GM23338 (cell line): ENCODE measurements around the gene PAEP. TPM values are rescaled to one million over a fixed set of nuclear protein-coding genes. Genes with fewer than 3 reads are reported as not detected.

Experiments
- ATAC-seq: fragments of 200-7000 bp; cut with Tn5 transposase; 3 replicates; pipeline ENCODE4 v1.9.1; 2020
- DNase-seq: peaks from one replicate; pipeline ENCODE4 v3.0.0-alpha.2; 2015; ENCODE audit warnings: low spot score
- H2AFZ ChIP-seq: fragments of 200-600 bp; sonication (generic); 2 replicates; pipeline ENCODE4 v1.8.0; 2016; ENCODE audit warnings: antibody characterized with exemption, mild to moderate bottlenecking, moderate library complexity
- H3F3A ChIP-seq: fragments of 200-600 bp; sonication (generic); replicated peaks from 2 replicates; pipeline ENCODE4 v1.8.0; 2017; ENCODE audit warnings: antibody characterized with exemption, mixed run types, low read depth
- H3K27ac ChIP-seq: fragments of 200-600 bp; sonication (generic); 2 replicates; pipeline ENCODE4 v1.6.1; 2016; ENCODE audit warnings: low read depth
- H3K27me3 ChIP-seq: fragments of 200-600 bp; sonication (generic); 2 replicates; pipeline ENCODE4 v1.8.0; 2016; ENCODE audit warnings: mild to moderate bottlenecking, mixed run types, moderate library complexity; ENCODE audit not compliant: insufficient read depth
- H3K36me3 ChIP-seq: fragments of 200-600 bp; sonication (generic); 2 replicates; pipeline ENCODE4 v1.8.0; 2016; ENCODE audit warnings: mild to moderate bottlenecking; ENCODE audit not compliant: insufficient read depth
- H3K4me1 ChIP-seq: fragments of 200-600 bp; sonication (generic); 2 replicates; pipeline ENCODE4 v1.8.0; 2016; ENCODE audit warnings: mild to moderate bottlenecking, moderate library complexity; ENCODE audit not compliant: insufficient read depth
- H3K4me2 ChIP-seq: fragments of 200-600 bp; sonication (generic); 2 replicates; pipeline ENCODE4 v1.7.1; 2017; ENCODE audit warnings: mixed run types
- H3K4me3 ChIP-seq: fragments of 200-600 bp; sonication (generic); 2 replicates; pipeline ENCODE4 v1.6.1; 2016; ENCODE audit warnings: mixed run types
- H3K79me2 ChIP-seq: fragments of 200-600 bp; sonication (generic); replicated peaks from 2 replicates; pipeline ENCODE4 v1.8.0; 2017; ENCODE audit warnings: mild to moderate bottlenecking; ENCODE audit not compliant: insufficient read depth
- H3K9me2 ChIP-seq: fragments of 200-600 bp; sonication (generic); 2 replicates; pipeline ENCODE4 v1.8.0; 2017; ENCODE audit not compliant: insufficient read depth
- H4K20me1 ChIP-seq: fragments of 200-600 bp; sonication (generic); replicated peaks from 2 replicates; pipeline ENCODE4 v1.8.0; 2017; ENCODE audit warnings: mild to moderate bottlenecking; ENCODE audit not compliant: insufficient read depth
- H3K27ac Mint-ChIP-seq: 2 replicates; pipeline ENCODE4 v1.8.0; 2020; ENCODE audit warnings: inconsistent platforms, mild to moderate bottlenecking, moderate library complexity, mixed read lengths
- H3K27me3 Mint-ChIP-seq: 3 replicates; pipeline ENCODE4 v1.8.0; 2022; ENCODE audit warnings: low read depth, mild to moderate bottlenecking, moderate library complexity, mixed read lengths, inconsistent platforms; ENCODE audit not compliant: insufficient read depth, poor library complexity
- H3K36me3 Mint-ChIP-seq: 3 replicates; pipeline ENCODE4 v1.8.0; 2021; ENCODE audit warnings: low read depth, mild to moderate bottlenecking, inconsistent platforms, moderate library complexity, mixed read lengths
- H3K4me1 Mint-ChIP-seq: 3 replicates; pipeline ENCODE4 v1.8.0; 2020; ENCODE audit warnings: mild to moderate bottlenecking, inconsistent platforms, mixed read lengths
- H3K4me3 Mint-ChIP-seq: 3 replicates; pipeline ENCODE4 v1.8.0; 2021; ENCODE audit warnings: moderate library complexity, mild to moderate bottlenecking, inconsistent platforms, mixed read lengths
- H3K9me3 Mint-ChIP-seq: 3 replicates; pipeline ENCODE4 v1.8.0; 2020; ENCODE audit warnings: moderate library complexity, mild to moderate bottlenecking, inconsistent platforms, mixed read lengths
- CREB1 ChIP-seq: fragments of 250-450 bp; sonication (Bioruptor Pico); IDR thresholded peaks from 2 replicates; pipeline ENCODE4 v1.5.0; 2020; ENCODE audit warnings: low read depth, mild to moderate bottlenecking, moderate library complexity
- CTCF ChIP-seq, 2 experiments: fragments of 200-600 bp in 1 of 2; sonication (generic) in 1 of 2; conservative IDR thresholded peaks; 2 replicates each; pipeline versions ENCODE4 v1.5.1 to v1.6.1; 2016 to 2017; ENCODE audit warnings: antibody characterized with exemption in 2 of 2, low read depth in 2 of 2, mild to moderate bottlenecking in 2 of 2, moderate library complexity in 1 of 2
- ETS1 ChIP-seq: IDR thresholded peaks from 2 replicates; pipeline ENCODE4 v1.6.1; 2016; ENCODE audit warnings: antibody characterized with exemption
- EZH2 ChIP-seq: fragments of 200-600 bp; sonication (generic); IDR thresholded peaks from one replicate; pipeline ENCODE4 v1.8.0; 2017; ENCODE audit warnings: antibody characterized with exemption, mild to moderate bottlenecking, low read depth; ENCODE audit not compliant: unreplicated experiment
- EZH2phosphoT487 ChIP-seq: fragments of 200-600 bp; sonication (generic); IDR thresholded peaks from one replicate; pipeline ENCODE4 v1.8.1; 2018; ENCODE audit warnings: antibody characterized with exemption; ENCODE audit not compliant: unreplicated experiment
- JUNB ChIP-seq: IDR thresholded peaks from one replicate; pipeline ENCODE4 v1.6.1; 2016; ENCODE audit warnings: antibody characterized with exemption; ENCODE audit not compliant: unreplicated experiment
- NANOG ChIP-seq: IDR thresholded peaks from 2 replicates; pipeline ENCODE4 v1.6.1; 2016; ENCODE audit warnings: antibody characterized with exemption, borderline replicate concordance
- POLR2AphosphoS5 ChIP-seq: IDR thresholded peaks from 2 replicates; pipeline ENCODE4 v1.6.1; 2016; ENCODE audit warnings: antibody characterized with exemption, low read depth
- REST ChIP-seq: IDR thresholded peaks from one replicate; pipeline ENCODE4 v1.6.1; 2018; ENCODE audit warnings: antibody characterized with exemption; ENCODE audit not compliant: unreplicated experiment
- STAT1 ChIP-seq: IDR thresholded peaks from one replicate; pipeline ENCODE4 v1.6.1; 2016; ENCODE audit warnings: antibody characterized with exemption; ENCODE audit not compliant: unreplicated experiment
- ZNF114 ChIP-seq: fragments of 250-450 bp; sonication (Bioruptor Pico); IDR thresholded peaks from 2 replicates; pipeline ENCODE4 v1.5.0; 2020; ENCODE audit warnings: mild to moderate bottlenecking, moderate library complexity
- ZNF331 ChIP-seq: fragments of 250-450 bp; sonication (Bioruptor Pico); IDR thresholded peaks from 2 replicates; pipeline ENCODE4 v1.5.0; 2020; ENCODE audit warnings: low read depth, mild to moderate bottlenecking, moderate library complexity
- ZNF462 ChIP-seq: fragments of 250-450 bp; sonication (Bioruptor Pico); IDR thresholded peaks from 2 replicates; pipeline ENCODE4 v1.5.0; 2020; ENCODE audit warnings: mild to moderate bottlenecking, moderate library complexity
- polyA plus RNA-seq: library from polyadenylated mRNA; unstranded; fragments of >200 nt; fragmentation: Nextera tagmentation; extraction: Ambion mirVana; gene quantifications from 2 replicates; pipeline ENCODE4 v1.2.1, GENCODE V29; 2016
- total RNA-seq: library from RNA; depleted of rRNA; stranded (reverse); fragments of >200 nt; shearing (Covaris generic); gene quantifications from 2 replicates; pipeline ENCODE4 v1.2.3, GENCODE V29; 2014

The PAEP gene
- total and polyA plus RNA-seq, 2 experiments from 2014 or later: not detected

GRCh38 chr9:135614821-135615665, 53.5 kb downstream of the PAEP start:
- Histone ChIP-seq H3K9me2 (no peaks in the 10 kb centered on the region), H3F3A (no peaks in the 10 kb centered on the region), H3K36me3 (no peaks in the 10 kb centered on the region), H4K20me1 (no peaks in the 10 kb centered on the region), H3K4me3 (no peak overlapping the region), H3K4me2 (no peak overlapping the region), H3K4me1 (no peaks in the 10 kb centered on the region), H2AFZ (no peak overlapping the region), H3K27ac (no peak overlapping the region), H3K79me2 (no peaks in the 10 kb centered on the region), H3K27me3 (no peaks in the 10 kb centered on the region)
- Mint-ChIP-seq H3K4me3 (no peak overlapping the region), H3K9me3 (peaks cover 20% of the 10 kb centered on the region), H3K36me3 (peaks cover 13% of the 10 kb centered on the region), H3K27ac (no peak overlapping the region), H3K4me1 (no peaks in the 10 kb centered on the region), H3K27me3 (peaks cover 4% of the 10 kb centered on the region)
- TF ChIP-seq POLR2AphosphoS5 (no peak), ETS1 (no peak), EZH2phosphoT487 (no peak), EZH2 (no peak), CTCF (conservative IDR thresholded peaks at IDR 0.05; ENCODE audit: low read depth in 2 of 2) (no peak), CREB1 (CRISPR knock-in tag) (no peak), REST (no peak), JUNB (no peak), ZNF114 (CRISPR knock-in tag) (no peak), ZNF331 (CRISPR knock-in tag) (no peak), ZNF462 (no peak), NANOG (no peak), STAT1 (no peak)
- ATAC-seq: no peak
- no peak for DNase-seq
